HUES6 (cell line): ENCODE measurements around the gene CUL4A.
"Not testable (repeated sequence)": the region's sequence is repeated elsewhere in the genome, so short reads cannot be mapped to it uniquely, and the experiment has no call there.

ENCODE experiments used
- H3K27ac ChIP-seq: 2 replicates; pipeline ENCODE4 v1.7.0; 2013; ENCODE audit warnings: low read depth, mild to moderate bottlenecking, low read length, inconsistent platforms
- H3K27me3 ChIP-seq: 2 replicates; pipeline ENCODE4 v1.6.1; 2013; ENCODE audit warnings: low read length; ENCODE audit not compliant: control insufficient read depth, insufficient read depth
- H3K36me3 ChIP-seq: 2 replicates; pipeline ENCODE4 v1.6.1; 2013; ENCODE audit warnings: low read length; ENCODE audit not compliant: control insufficient read depth, insufficient read depth
- H3K4me1 ChIP-seq: 2 replicates; pipeline ENCODE4 v1.6.1; 2013; ENCODE audit warnings: low read length; ENCODE audit not compliant: control insufficient read depth, insufficient read depth
- H3K4me3 ChIP-seq: 2 replicates; pipeline ENCODE4 v1.5.1; 2013; ENCODE audit warnings: low read depth, low read length
- H3K9ac ChIP-seq: one replicate; pipeline ENCODE4 v1.6.1; 2013; ENCODE audit warnings: mild to moderate bottlenecking, low read length
- H3K9me3 ChIP-seq: 2 replicates; pipeline ENCODE4 v1.6.1; 2013; ENCODE audit warnings: low read depth, low read length; ENCODE audit not compliant: control insufficient read depth, insufficient read depth

Gene CUL4A

DNA sequence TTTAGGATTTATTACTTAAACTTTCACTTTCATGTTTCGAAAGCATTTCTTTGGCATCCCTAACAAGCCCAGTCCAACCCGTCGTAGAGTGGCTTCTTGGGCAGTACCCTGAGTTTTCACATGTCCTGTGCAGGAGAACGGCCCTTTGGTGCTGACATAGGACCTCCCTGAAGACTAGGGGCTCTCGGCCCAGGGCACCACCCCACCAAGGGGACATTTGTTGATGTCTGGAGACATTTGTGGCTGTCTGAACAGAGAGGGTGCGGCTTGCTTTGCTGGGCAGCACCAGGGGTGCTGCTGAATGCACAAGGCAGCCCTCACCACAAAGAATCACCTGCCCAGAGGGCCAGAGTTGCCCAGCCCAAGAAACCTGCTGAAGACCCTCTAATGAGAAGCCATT lies 30.6 kb downstream of the CUL4A start:
- Histone ChIP-seq H3K9ac (no peak overlapping the region), H3K9me3 (no peaks in the 10 kb centered on the region), H3K27me3 (no peaks in the 10 kb centered on the region), H3K4me1 (peaks cover 11% of the 10 kb centered on the region; the same call in 1 of the 2 replicates), H3K27ac (no peak overlapping the region), H3K36me3 (peaks cover 92% of the 10 kb centered on the region), H3K4me3 (no peak overlapping the region)

DNA sequence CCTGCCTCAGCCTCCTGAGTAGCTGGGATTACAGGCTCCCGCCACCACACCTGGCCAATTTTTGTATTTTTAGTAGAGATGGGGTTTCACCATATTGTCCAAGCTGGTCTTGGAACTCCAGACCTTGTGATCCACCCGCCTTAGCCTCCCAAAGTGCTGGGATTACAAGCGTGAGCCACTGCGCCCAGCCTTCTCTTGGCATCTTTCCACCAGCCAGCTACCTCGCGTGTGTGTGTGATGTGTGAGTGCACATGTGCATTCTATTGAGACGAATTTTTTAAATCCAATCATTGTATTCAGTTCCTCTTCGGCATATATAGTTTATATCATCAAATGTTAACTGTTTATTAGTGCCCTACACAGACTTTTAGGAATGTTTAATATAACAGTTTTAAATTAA lies 32.2 kb downstream of the CUL4A start:
- not testable (repeated sequence) for H3K27ac ChIP-seq, H3K4me3 ChIP-seq, H3K9me3 ChIP-seq, H3K27me3 ChIP-seq, H3K9ac ChIP-seq
- Histone ChIP-seq H3K4me1 (peaks cover 11% of the 10 kb centered on the region; the same call in 1 of the 2 replicates), H3K36me3 (peaks cover 94% of the 10 kb centered on the region)

DNA sequence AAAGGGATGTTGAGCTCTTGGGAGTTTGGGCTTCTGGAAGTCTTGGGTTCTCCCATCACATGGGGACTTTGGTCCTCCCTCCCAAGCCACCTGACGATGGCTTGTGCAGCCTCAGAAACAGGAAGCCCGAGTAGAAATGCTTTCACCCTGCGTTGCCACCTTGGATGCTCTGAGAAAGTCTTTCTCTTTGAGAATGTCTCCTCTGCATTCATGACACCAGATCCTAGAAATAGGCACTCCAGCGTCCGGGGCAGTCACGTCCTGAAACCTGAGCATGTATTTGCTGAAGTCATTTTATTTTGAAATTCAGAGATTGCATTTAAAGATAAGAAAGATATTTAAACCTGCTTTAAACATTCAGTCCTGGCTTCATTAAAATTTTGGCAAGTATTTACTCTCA lies 34.4 kb downstream of the CUL4A start:
- peaks cover 11% of the 10 kb centered on the region; the same call in 1 of the 2 replicates for H3K4me1 ChIP-seq
- no peak overlapping the region for H3K9ac ChIP-seq
- peak overlapping the region; percentile 77 for H3K27ac ChIP-seq
- no peak overlapping the region for H3K4me3 ChIP-seq
- no peaks in the 10 kb centered on the region for H3K27me3 ChIP-seq
- no peaks in the 10 kb centered on the region for H3K9me3 ChIP-seq
- peaks cover 96% of the 10 kb centered on the region for H3K36me3 ChIP-seq

DNA sequence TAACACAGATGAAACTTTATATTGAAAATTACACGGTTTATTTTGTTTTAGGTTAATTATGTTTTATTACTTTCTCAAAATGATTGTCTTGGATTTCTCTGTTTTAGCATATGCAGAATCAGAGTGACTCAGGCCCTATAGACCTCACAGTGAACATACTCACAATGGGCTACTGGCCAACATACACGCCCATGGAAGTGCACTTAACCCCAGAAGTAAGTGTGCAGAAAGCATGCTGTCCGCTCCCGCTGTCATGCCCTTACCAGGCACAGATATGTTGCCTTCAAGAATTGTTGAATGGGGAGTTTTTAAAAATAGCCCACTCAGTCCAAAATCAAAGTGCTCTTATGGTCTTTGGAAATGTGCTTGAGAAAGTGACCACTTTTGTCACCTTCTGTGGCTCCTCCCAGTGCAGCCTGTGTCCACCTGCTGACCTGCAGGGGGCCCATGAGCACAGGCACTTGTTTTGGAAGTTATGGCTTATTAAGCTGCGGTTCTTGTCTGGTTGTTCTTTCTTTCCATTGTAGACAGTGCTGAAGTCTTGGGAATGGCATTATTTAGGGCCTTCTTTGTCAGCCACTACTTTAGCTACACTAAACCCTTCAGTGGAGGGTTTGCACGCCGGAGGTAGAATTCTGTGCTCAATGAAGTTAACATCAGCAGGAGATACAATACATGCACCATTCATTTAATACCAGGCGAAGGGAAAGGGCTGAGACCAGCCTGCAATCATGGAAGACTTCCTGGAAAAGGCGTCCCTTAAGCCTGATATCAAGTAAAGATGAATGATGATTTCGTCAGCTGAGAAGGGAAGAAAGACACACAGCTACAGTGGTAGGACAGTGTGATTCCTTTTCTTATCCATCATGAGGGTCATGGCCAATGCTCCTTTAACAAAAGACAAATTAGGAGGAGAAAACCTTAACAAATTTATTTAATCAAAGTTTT lies 36.7 kb downstream of the CUL4A start:
- no peak overlapping the region for H3K27ac ChIP-seq
- no peaks in the 10 kb centered on the region for H3K9me3 ChIP-seq
- no peak overlapping the region for H3K4me3 ChIP-seq
- H3K9ac ChIP-seq: no peak overlapping the region
- H3K36me3 ChIP-seq: peaks cover 96% of the 10 kb centered on the region
- H3K27me3 ChIP-seq: no peaks in the 10 kb centered on the region
- H3K4me1 ChIP-seq: peaks cover 11% of the 10 kb centered on the region; the same call in 1 of the 2 replicates

DNA sequence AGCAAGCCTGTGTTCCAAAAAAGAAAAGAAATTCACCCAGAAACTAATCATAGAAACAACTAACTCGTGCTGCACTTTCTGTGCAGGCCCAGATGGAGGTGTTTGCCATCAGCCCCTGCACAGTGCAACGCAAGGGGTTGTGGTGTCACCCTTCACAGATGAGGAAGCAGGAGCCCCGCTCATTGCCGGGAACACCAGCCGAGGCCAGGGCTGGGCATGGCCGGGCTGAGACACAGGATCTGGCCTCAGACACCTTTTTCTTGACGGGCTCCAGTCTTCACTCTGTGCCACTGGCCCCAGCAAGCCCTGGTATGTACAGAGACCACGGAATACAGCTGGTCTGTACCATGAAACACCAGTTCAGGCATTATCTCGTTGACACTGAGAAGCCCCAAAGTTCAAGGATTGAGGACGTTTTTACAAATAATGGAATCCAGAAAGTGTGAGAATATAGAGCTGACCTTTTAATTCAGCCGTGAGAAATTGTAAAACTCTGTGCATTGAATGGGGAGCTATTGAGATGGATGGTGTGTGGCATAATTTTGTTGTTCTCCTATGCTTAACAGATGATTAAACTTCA lies 43.2 kb downstream of the CUL4A start:
- H3K36me3 ChIP-seq: peaks cover 99% of the 10 kb centered on the region

DNA sequence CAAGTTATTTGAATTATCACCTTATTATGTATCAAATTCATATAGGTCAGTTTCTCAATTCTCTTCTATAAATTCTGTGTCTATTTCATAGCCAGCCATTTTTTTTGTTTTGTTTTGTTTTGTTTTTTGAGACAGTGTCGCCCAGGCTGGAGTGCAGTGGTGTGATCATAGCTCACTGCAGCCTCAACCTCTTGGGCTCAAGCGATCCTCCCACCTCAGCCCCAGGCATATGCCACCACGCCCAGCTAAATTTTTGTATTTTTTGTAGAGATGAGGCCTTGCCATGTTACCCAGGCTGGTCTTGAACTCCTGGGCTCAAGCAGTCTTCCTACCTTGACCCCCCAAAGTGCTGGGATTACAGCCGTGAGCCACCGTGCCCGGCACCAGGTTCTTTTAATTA lies 48.5 kb downstream of the CUL4A start:
- not testable (repeated sequence) for H3K9me3 ChIP-seq, H3K4me1 ChIP-seq, H3K27ac ChIP-seq, H3K9ac ChIP-seq, H3K4me3 ChIP-seq, H3K27me3 ChIP-seq
- peaks cover 90% of the 10 kb centered on the region for H3K36me3 ChIP-seq

More for the DNA sequence above, 43.2 kb downstream of the CUL4A start:
- Histone ChIP-seq H3K4me3 (no peak overlapping the region), H3K4me1 (no peaks in the 10 kb centered on the region), H3K9me3 (no peaks in the 10 kb centered on the region), H3K27ac (no peak overlapping the region), H3K9ac (no peak overlapping the region), H3K27me3 (no peaks in the 10 kb centered on the region)

DNA sequence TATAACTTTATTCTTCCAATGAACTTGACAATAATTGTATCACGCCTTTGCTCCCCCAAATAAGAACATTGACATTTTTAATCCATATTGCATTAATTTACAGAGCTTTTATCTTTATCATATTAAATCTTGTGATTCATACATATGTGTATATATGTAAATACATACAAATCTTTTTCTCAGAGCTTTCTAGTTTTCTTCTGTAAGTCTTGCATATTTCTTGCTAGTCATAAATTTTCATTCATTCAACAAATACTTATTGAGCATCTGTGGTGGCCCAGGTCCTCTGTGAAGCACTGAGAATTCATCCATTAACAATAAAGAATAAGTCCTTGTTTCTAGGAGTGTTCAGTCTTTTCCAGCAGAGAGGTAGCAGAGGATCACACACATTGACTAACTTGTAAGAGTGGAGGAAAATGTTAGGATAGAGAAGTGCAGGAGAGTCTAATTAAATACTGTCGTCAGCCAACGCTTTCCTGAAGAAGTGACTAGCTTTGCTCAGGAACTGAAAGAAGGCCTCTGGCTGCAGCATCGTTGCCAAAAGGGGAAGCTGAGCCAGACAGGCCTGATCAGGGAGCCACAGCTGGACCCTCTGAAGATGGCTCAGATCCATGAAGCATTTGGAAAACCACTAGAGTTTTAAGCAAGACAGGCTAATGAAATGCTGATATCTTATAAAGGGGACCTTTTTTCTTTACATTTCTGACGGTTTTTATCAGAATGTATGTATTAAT lies 49.1 kb downstream of the CUL4A start:
- no peaks in the 10 kb centered on the region for H3K27me3 ChIP-seq
- H3K9me3 ChIP-seq: no peaks in the 10 kb centered on the region
- no peak overlapping the region for H3K9ac ChIP-seq
- H3K4me3 ChIP-seq: no peak overlapping the region
- no peak overlapping the region for H3K27ac ChIP-seq
- no peaks in the 10 kb centered on the region for H3K4me1 ChIP-seq
- peaks cover 86% of the 10 kb centered on the region for H3K36me3 ChIP-seq

DNA sequence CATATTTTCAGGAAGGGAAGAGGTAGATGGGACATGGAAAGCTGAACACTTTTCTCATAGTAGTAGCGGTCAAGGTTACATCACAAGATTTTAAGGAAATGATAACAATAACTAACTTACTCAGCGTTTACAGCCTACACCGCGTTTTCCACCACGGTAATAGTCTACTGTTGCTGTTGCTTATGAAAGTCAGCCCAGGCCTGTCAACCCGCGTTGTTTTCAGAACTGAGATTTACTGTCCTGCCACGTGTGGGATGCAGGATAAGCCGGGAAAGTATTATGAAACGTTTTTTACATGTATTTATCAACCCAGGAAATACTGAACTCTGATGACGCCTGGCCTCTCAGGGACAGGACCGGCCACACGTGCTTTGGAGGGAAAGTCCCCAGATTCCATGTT lies 51.6 kb downstream of the CUL4A start:
- Histone ChIP-seq H3K9me3 (no peaks in the 10 kb centered on the region), H3K4me1 (no peaks in the 10 kb centered on the region), H3K9ac (no peak overlapping the region), H3K27ac (no peak overlapping the region), H3K27me3 (no peaks in the 10 kb centered on the region), H3K4me3 (no peak overlapping the region), H3K36me3 (peaks cover 72% of the 10 kb centered on the region)

DNA sequence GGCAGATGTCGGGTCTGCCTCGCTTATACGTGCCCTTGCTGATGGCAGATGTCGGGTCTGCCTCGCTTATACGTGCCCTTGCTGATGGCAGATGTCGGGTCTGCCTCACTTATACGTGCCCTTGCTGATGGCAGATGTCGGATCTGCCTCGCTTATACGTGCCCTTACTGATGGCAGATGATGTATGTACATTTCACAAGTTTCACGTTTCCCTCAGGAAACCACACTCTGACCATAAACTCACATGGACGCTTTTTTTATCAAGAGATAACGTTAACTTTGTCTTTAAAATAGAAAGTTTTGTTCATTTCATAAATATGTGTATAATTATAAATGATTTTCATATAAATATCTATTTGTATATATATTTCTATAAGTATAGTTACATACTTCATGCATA lies 53.6 kb downstream of the CUL4A start:
- H3K9ac ChIP-seq, H3K27ac ChIP-seq, H3K9me3 ChIP-seq, H3K27me3 ChIP-seq, H3K4me3 ChIP-seq, H3K4me1 ChIP-seq: not testable (repeated sequence)
- peaks cover 53% of the 10 kb centered on the region for H3K36me3 ChIP-seq

DNA sequence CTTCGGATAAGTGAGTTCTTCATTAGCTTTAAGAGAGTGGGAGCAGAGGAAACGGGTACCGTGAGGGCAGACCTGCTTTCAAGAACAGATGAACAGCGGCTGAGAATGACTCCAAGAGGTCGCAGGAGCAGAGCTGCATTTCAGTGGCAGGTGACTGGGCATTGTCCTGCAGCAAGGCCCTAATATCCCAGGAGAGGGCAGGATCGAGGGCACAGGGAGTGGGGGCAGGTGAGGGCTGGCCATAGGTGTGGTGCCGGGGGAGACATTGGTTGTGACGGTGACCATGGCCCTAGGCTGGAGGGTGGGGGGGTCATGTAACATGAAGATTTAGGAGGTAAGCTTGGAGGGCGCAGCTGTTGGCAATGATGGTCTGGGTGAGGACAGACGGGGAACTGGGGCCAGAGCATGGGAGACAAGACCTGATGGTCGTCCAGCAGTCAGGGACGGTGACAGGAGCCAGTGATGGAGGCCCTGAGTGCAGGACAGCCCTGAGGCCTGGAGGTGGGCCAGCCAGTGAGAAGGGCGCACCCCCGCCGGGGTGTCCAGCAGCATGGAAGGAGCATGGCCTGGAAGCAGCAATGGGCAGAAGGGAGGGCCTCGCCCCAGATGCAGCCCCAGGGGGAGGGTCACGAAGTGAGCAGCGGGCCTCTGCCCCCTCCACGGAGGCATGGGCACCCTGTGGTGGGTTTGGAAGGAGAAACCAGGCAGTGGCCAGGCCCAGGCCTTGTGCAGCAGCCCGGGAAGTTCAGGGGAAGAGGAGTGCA lies 58.4 kb downstream of the CUL4A start:
- H3K4me1 ChIP-seq: no peaks in the 10 kb centered on the region
- H3K4me3 ChIP-seq: no peak overlapping the region
- peaks cover 16% of the 10 kb centered on the region for H3K36me3 ChIP-seq
- H3K27ac ChIP-seq: no peak overlapping the region
- H3K9me3 ChIP-seq: no peaks in the 10 kb centered on the region
- no peaks in the 10 kb centered on the region for H3K27me3 ChIP-seq
- H3K9ac ChIP-seq: no peak overlapping the region
